Smooth muscle cell (in vitro differentiated cells): ENCODE measurements around the gene IL17RB. TPM values are rescaled to one million over a fixed set of nuclear protein-coding genes. Genes with fewer than 3 reads are reported as not detected.

Experiments used
- DNase-seq: peaks from one replicate; lab custom pipeline; 2025; ENCODE audit not compliant: unreplicated experiment; lab: John Stamatoyannopoulos, UW
- H2AFZ ChIP-seq: fragments of 200-600 bp; sonication (generic); 2 replicates; pipeline ENCODE4 v1.6.0; 2016; ENCODE audit warnings: antibody characterized with exemption, low read depth, mild to moderate bottlenecking
- H3F3A ChIP-seq: fragments of 200-600 bp; sonication (generic); 2 replicates; pipeline ENCODE4 v1.6.0; 2017; ENCODE audit warnings: antibody characterized with exemption, low read depth
- H3K27ac ChIP-seq: fragments of 200-600 bp; sonication (generic); 2 replicates; pipeline ENCODE4 v1.5.1; 2016; ENCODE audit warnings: low read depth, mild to moderate bottlenecking
- H3K27me3 ChIP-seq: fragments of 200-600 bp; sonication (generic); 2 replicates; pipeline ENCODE4 v1.6.1; 2016; ENCODE audit warnings: low read depth, mild to moderate bottlenecking
- H3K36me3 ChIP-seq: fragments of 200-600 bp; sonication (generic); 2 replicates; pipeline ENCODE4 v1.5.1; 2016; ENCODE audit warnings: low read depth
- H3K4me1 ChIP-seq: fragments of 200-600 bp; sonication (generic); 2 replicates; pipeline ENCODE4 v1.5.1; 2016; ENCODE audit warnings: low read depth
- H3K4me2 ChIP-seq: fragments of 200-600 bp; sonication (generic); 2 replicates; pipeline ENCODE4 v1.6.0; 2016; ENCODE audit warnings: mild to moderate bottlenecking
- H3K4me3 ChIP-seq: fragments of 200-600 bp; sonication (generic); 2 replicates; pipeline ENCODE4 v1.5.1; 2016; ENCODE audit warnings: mild to moderate bottlenecking
- H3K79me2 ChIP-seq: fragments of 200-600 bp; sonication (generic); 2 replicates; pipeline ENCODE4 v1.6.0; 2016; ENCODE audit warnings: low read depth, mild to moderate bottlenecking
- H3K9ac ChIP-seq: fragments of 200-600 bp; sonication (generic); 2 replicates; pipeline ENCODE4 v1.6.0; 2016; ENCODE audit warnings: low read depth
- H3K9me3 ChIP-seq: fragments of 200-600 bp; sonication (generic); replicated peaks from 2 replicates; pipeline ENCODE4 v1.5.1; 2016; ENCODE audit warnings: low read depth
- H4K20me1 ChIP-seq: fragments of 200-600 bp; sonication (generic); 2 replicates; pipeline ENCODE4 v1.6.0; 2016; ENCODE audit warnings: low read depth
- CTCF ChIP-seq: fragments of 200-600 bp; sonication (generic); IDR thresholded peaks from 2 replicates; pipeline ENCODE4 v1.5.1; 2017; ENCODE audit warnings: borderline replicate concordance, mild to moderate bottlenecking, antibody characterized with exemption; ENCODE audit not compliant: insufficient read depth, poor library complexity, severe bottlenecking
- WGBS: methylation state at CpG from one replicate; pipeline ENCODE4 v1.1.7; 2016; ENCODE audit warnings: low lambda C conversion rate; 5-methylcytosine and 5-hydroxymethylcytosine counted together
- polyA plus RNA-seq: library from polyadenylated mRNA; unstranded; fragments of >200 nt; fragmentation: Nextera tagmentation; extraction: Ambion mirVana; gene quantifications from 2 replicates; pipeline ENCODE4 v1.2.1, GENCODE V29; 2016
- total RNA-seq: library from RNA; depleted of rRNA; stranded (reverse); fragments of >200 nt; gene quantifications from 2 replicates; pipeline ENCODE4 v1.2.3, GENCODE V29; 2014

The IL17RB gene
- total and polyA plus RNA-seq, 2 experiments from 2014 or later, result 0.40 TPM; not detected in 1

- no peak for TF ChIP-seq CTCF
- DNase-seq, result no peak
- H2AFZ ChIP-seq, result no peak overlapping the region
- H3K9ac ChIP-seq, result no peak overlapping the region
- no peak overlapping the region for H3K4me2 ChIP-seq
- H3K36me3 ChIP-seq, result no peaks in the 10 kb centered on the region
- no peak overlapping the region for H3K4me3 ChIP-seq
- no peaks in the 10 kb centered on the region for H3F3A ChIP-seq
- no peaks in the 10 kb centered on the region for H3K79me2 ChIP-seq
- peaks cover 18% of the 10 kb centered on the region for H3K4me1 ChIP-seq
- WGBS, result 89% methylated on average over 16 of the region's 16 CpGs
- no peaks in the 10 kb centered on the region for H3K9me3 ChIP-seq
- no peaks in the 10 kb centered on the region for H3K27me3 ChIP-seq
- no peaks in the 10 kb centered on the region for H4K20me1 ChIP-seq
- no peak overlapping the region for H3K27ac ChIP-seq
These were observed 46.1 kb upstream of the IL17RB start for GRCh38 chr3:53800041-53800906.

- H3K4me1 ChIP-seq, result peaks cover 8% of the 10 kb centered on the region
- no peak overlapping the region for H3K27ac ChIP-seq
- no peaks in the 10 kb centered on the region for H3F3A ChIP-seq
- 97% methylated on average over 9 of the region's 9 CpGs for WGBS
- no peaks in the 10 kb centered on the region for H3K9me3 ChIP-seq
- DNase-seq, result no peak
- no peaks in the 10 kb centered on the region for H3K36me3 ChIP-seq
- H3K27me3 ChIP-seq, result no peaks in the 10 kb centered on the region
- H4K20me1 ChIP-seq, result no peaks in the 10 kb centered on the region
- H3K9ac ChIP-seq, result no peak overlapping the region
- no peak for TF ChIP-seq CTCF
- H2AFZ ChIP-seq, result no peak overlapping the region
- no peaks in the 10 kb centered on the region for H3K79me2 ChIP-seq
- no peak overlapping the region for H3K4me2 ChIP-seq
- no peak overlapping the region for H3K4me3 ChIP-seq
These were observed 45.0 kb upstream of the IL17RB start for GRCh38 chr3:53801319-53801718.

- no peak for DNase-seq
- Histone ChIP-seq H3K9me3 (no peaks in the 10 kb centered on the region), H4K20me1 (no peaks in the 10 kb centered on the region), H3K79me2 (no peaks in the 10 kb centered on the region), H3K4me3 (no peak overlapping the region), H3K4me2 (no peak overlapping the region), H3F3A (no peaks in the 10 kb centered on the region), H3K36me3 (no peaks in the 10 kb centered on the region), H2AFZ (no peak overlapping the region), H3K4me1 (peaks cover 5% of the 10 kb centered on the region), H3K27ac (no peak overlapping the region), H3K9ac (no peak overlapping the region), H3K27me3 (no peaks in the 10 kb centered on the region)
- TF ChIP-seq CTCF, result no peak
- 94% methylated on average over 8 of the region's 8 CpGs for WGBS
These were observed 44.0 kb upstream of the IL17RB start for GRCh38 chr3:53802256-53802880.
